Measurements from ENCODE around the gene FXYD3.
A peak's percentile ranks its signal among the peaks of the same experiment; 100 is the strongest.
"Not testable (repeated sequence)": the region's sequence is repeated elsewhere in the genome, so short reads cannot be mapped to it uniquely, and the experiment has no call there.

FXYD3 gene

GRCh38 chr19:35125270-35125717 lies 9.7 kb downstream of the FXYD3 start:
- no peak for DNase-seq (ENCODE audit: low read depth)

DNA sequence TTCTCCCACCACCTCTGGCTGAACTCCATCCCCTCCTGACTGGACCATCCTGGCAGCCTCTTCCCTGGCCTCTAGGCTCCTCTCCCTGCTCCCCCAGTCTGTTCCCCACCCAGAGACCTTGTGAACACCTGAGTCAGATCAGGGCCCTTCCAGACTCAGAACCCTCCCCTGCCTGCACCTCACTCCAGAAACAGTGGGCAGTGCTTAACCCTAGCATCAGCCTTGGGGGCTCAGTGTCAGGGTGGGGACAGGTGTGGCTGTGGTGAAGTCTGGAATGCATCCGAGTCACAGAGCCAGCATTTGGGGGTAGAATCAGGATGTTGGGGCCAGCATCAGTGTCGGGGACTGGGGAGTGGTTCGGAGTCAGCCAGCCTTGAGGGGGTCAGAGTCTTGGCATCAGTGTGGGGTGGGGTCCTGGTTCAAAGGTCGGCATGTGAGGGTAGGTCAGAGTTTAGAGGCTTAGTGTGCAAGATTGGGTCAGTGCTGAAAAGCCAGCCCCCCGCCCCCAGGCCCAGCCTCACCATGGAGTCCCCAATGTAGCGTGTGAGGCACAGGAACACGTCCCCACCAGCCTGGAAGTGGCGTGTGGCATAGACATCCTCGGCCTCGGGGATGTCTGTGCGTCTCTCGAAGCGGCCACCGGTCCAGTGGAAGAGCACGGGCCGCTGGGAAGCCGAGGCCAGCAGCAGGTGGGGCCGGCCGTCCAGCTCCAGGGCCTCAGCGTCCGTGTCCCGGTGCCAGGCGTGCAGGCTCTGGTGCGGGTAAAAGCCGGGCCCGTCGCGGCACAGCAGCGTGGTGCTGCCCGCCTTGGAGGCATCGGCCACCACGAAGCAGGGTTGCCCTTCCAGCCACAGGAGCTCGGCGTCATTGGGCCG lies 10.4 kb downstream of the FXYD3 start:
- no peak for DNase-seq (ENCODE audit: low read depth)

DNA sequence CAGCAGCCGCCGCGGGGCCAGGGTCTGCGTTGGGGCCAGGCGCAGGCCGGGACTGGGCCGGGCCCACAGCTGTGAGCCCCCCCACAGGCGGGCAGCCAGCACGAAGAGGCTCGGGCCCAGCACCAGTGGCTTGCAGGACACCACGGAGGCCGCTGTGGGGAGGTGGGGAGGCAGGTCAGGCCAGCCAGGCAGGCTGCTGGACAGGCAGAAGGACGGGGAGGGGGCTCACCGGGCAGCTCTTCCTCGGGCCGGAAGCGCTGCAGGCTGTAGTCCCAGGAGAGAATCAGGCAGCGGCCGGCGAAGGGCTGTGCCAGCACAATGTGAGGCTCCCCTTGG lies 11.0 kb downstream of the FXYD3 start:
- no peak for DNase-seq (ENCODE audit: low read depth)

GRCh38 chr19:35127871-35128270 lies 12.2 kb downstream of the FXYD3 start:
- DNase-seq (ENCODE audit: low read depth): no peak

DNA sequence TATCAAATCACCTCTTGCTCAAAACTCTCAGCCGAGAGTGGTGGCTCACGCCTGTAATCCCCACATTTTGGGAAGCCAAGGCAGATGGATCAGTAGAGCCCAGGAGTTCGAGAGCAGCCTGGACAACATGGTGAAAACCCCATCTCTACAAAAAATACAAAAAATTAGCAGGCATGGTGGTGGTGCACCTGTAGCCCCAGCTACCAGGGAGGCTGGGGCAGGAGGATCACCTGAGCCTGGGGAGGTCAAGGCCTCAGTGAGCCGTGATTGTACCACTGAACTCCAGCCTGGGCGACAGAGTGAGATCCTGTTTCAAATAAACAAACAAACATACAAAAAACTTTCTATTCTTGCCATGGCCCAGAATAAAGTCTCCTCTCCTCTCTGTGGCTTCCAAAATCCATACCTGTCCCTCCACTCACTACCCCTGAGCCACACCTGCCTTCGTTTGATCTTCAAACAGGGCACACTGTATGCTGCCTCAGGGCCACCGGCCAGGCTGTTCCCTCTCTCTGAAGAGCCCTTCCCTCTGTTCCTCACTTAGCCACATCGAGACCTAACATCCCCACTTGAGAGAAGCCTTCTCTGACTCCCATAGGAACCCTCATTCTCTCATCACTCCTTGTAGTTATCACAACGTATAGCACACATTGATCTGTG lies 12.9 kb downstream of the FXYD3 start:
- DNase-seq (ENCODE audit: low read depth): no peak

- DNase-seq (ENCODE audit: low read depth): not testable (repeated sequence)
Observed at GRCh38 chr19:35129724-35130274, 14.2 kb downstream of the FXYD3 start.

- no peak for DNase-seq (ENCODE audit: low read depth)
Observed at GRCh38 chr19:35130761-35131720, 15.4 kb downstream of the FXYD3 start.

GRCh38 chr19:35132254-35132653 lies 16.6 kb downstream of the FXYD3 start:
- no peak for DNase-seq (ENCODE audit: low read depth)

GRCh38 chr19:35133826-35134225 lies 18.2 kb downstream of the FXYD3 start:
- DNase-seq (ENCODE audit: low read depth): no peak

DNA sequence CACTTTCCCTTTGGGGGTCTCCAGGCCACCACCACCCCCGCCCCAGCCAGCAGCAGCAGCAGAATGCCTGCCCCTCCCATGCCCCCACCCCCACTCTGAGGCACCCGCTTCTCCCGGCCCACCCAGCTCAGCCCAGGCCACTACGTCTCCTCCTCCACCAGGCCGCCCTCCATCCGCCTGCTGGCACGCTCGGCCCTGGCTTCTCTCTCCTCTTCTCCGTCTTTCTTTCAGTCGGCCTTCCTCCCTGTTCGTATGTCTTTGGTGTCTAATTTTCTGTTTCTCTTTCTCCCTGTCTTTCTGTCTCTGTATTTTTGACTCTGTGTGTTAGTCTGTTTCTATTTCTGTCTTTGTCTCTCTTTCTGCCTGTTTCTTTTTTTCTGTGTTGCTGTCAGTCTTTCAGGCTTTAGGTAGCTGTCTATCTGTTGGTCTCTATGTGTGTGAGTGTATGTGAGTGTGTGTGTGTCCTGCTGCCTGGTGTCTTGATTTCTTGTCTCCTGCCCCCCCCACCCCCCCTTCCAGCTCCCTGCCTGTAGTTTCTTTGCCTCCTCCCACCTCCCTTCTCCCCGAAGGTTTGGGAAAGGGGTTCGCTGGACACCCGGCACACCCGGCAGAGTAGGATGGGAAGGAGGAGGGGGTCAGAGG lies 19.1 kb downstream of the FXYD3 start, which contains the start of gene LGI4:
LGI4 (minus strand) TSS at position 459 of the 642 bp plus-strand sequence; CDS start at position 80, 379 bp downstream.
- no peak for DNase-seq (ENCODE audit: low read depth)

DNA sequence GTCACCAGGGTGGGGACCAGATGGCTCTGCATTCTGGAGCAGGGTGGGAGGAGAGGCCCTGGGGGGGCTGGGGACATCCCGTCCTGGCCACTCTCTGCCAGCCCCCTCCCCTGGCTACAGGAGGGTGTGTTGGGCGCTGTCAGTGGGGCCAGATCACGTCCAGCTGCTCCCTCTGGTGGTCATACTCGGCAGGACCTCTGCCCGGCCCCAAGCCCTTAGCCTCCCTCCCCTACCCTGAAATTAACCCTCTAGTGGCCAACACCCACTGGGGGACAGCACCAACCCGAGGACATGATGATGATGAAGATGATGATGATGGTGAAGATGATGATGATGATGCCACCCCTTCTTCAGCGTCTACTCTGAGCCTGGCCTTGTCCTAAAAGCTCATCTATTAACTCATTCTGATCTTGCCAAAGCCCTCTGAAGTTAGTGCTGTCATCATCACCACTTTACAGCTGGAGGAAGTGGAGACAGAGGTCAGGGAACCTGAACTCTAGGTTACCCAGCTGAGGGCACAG lies 19.8 kb downstream of the FXYD3 start:
- DNase-seq (ENCODE audit: low read depth): no peak

DNA sequence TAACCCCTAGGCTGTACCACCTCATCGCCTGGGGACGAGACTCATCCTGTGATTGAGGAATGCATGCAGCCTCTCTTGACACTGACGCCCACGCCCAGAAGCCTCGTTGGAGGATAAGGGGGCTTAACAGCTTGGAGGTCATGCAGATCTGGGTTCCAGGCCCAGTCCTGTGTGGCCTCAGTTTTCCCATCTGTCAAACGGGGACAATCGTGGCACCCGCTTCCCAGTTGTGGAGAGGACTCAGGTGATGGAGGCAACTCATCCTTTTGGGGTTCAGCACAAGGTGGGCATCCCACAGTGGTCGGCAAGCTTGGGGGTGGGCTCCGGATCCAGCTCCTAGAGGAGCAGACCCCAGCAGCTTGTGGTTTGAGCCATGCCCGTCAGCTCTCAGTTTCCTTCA lies 20.6 kb downstream of the FXYD3 start:
- no peak for DNase-seq (ENCODE audit: low read depth)

DNA sequence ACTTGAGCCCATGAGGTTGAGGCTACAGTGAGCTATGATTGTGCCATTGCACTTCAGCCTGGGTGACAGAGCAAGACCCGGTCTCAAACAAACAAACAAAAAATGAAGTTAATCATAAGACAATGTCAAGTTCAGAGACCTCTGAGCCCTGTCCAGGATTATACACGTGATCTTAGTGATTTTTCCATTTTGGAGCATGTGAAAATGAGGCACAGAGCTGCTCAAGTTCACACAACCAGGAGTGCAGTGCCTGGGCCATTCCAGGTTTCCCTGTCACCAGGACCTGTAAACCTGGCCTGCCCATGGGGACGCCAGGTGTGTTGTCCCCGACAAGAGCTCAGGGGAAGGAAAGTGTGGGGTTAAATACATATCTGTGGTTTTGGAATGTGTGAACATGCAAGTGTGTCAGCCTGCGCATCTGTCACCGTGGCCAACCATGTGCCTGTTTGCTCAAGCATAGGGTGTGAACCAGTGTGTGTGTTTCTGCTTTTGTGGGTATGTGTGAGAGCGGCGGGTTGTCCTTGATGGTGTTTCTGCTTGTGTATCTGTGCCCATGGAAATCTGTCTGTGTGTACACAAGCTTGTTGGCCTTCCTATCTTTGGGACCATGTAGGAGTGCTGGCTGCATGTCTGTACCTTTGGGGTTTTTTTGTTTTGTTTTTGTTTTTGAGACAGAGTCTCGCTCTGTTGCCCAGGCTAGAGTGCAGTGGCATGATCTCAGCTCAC lies 21.5 kb downstream of the FXYD3 start:
- no peak for DNase-seq (ENCODE audit: low read depth)

- no peak for DNase-seq (ENCODE audit: low read depth)
Observed at GRCh38 chr19:35138305-35138892, 22.8 kb downstream of the FXYD3 start, which contains the start of gene FXYD1. Gene FXYD1 (plus strand): TSS chr19:35138824. CDS start chr19:35140080, 1,256 bp downstream.

DNA sequence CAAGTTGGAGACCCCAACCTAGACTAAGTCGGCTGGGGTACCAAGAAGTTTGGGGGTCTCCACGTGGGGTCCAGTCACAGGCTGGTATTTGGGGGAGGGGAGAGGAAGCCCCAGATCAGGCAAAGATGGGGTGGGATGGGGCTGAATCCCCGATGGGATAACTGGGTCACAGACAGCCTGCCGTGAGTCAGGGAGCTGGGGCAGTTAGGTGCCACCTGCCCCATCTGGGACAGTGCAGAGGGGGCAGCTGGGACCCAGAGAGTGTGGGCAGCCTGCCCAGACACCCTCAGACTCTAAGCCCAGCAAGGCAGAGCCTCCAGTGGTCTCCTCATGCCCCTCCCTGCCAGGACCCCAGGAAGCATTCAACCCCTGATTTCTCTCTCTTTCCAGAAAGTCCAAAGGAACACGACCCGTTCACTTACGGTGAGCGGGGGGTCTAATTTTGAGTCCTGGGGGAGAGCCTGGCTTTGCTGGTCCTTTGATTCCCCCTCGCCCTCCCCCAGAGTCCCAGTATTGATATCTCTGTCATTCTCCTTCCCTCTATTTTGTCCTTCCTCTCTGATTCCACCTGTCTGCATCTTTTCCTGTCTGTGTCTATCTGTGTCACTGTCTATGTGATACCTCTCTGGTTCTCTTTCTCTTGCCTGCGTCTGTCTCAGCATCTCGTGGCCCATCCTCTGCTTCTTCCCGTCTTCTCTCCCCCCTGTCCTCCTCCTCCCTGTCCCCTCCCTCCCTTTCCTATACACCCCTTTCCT lies 24.8 kb downstream of the FXYD3 start:
- DNase-seq (ENCODE audit: low read depth): no peak

- peak; percentile 96 for DNase-seq (ENCODE audit: low read depth)
Observed at GRCh38 chr19:35140962-35141836, 25.6 kb downstream of the FXYD3 start.

DNA sequence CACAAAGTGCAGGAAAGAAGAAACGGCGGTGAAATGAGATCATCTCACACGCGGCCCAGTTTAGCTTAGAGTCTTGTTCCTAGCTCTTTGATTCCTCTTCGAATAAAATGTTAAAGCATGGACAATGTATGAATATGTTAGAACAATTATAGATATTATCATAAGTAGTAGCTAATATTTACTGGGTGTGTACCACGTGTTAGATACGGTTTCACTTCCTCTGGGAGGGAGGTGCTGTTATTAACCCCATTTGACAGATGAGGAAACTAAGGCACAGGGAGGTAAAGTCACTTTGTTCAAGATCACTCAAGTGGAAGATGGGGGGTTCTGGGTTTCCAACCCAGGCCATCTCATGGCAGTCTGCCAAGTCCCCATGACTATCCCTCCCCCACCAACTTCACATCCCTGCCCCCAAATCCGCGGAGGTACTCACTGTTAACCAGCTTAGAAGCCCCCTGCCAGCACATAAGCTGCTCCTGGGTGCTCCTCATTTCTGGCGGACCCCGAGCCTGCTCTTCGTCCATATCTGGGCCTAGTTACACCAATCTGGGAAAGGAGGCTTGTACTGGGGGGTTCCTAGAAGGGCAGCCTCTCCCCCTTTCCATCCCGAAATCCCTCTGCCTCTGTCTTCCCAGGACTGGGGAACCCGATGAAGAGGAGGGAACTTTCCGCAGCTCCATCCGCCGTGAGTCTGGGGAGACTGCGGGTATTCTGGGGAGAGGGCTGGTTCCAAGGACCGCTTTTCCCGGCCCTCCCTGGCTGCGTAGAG lies 26.4 kb downstream of the FXYD3 start:
- no peak for DNase-seq (ENCODE audit: low read depth)

All from stimulated activated CD8-positive, alpha-beta memory T cell treated with anti-CD3 and anti-CD28 coated beads, Interleukin-7, amount 100 ng/mL, for 24 hours (primary cell).